ENCODE measurements around the gene DUSP6. TPM values are rescaled to one million over a fixed set of nuclear protein-coding genes. Genes with fewer than 3 reads are reported as not detected.

Gene DUSP6
- total and polyA plus RNA-seq, 2 of the 13 experiments (the other 11 are each of a cell fraction or from before 2014, with no cell fraction given): 40.9 to 161 TPM

- TF ChIP-seq MTERF4 (CRISPR knock-in tag; IDR thresholded peaks at IDR 0.05): no peak
- TF ChIP-seq BCL3 (CRISPR knock-in tag; IDR thresholded peaks at IDR 0.05): no peak
- TF ChIP-seq CAMTA2 (CRISPR knock-in tag; IDR thresholded peaks at IDR 0.05; ENCODE audit: borderline replicate concordance): no peak
- TF ChIP-seq REXO4 (CRISPR knock-in tag; IDR thresholded peaks at IDR 0.05; ENCODE audit: borderline replicate concordance): no peak
- 0 out of 2 replicates have a peak, but pooled peaks have one; percentile 38 for TF ChIP-seq FOXP4 (CRISPR knock-in tag; IDR thresholded peaks at IDR 0.05)
- peak; percentile 40; the same call in 1 of the 2 replicates for TF ChIP-seq SALL1 (CRISPR knock-in tag; IDR thresholded peaks at IDR 0.05)
- TF ChIP-seq SMARCC2 (IDR thresholded peaks at IDR 0.05): no peak
- no peak for TF ChIP-seq POLR2AphosphoS2 (IDR thresholded peaks at IDR 0.05; ENCODE audit: low read depth, low read length)
- no peak for TF ChIP-seq ZNF737 (CRISPR knock-in tag; IDR thresholded peaks at IDR 0.05; ENCODE audit: borderline replicate concordance)
- 0 out of 2 replicates have a peak, but pooled peaks have one; percentile 22 for TF ChIP-seq ZNF614 (CRISPR knock-in tag; IDR thresholded peaks at IDR 0.05; ENCODE audit: borderline replicate concordance)
- TF ChIP-seq TSC22D2 (CRISPR knock-in tag; IDR thresholded peaks at IDR 0.05; ENCODE audit: borderline replicate concordance): no peak
- no peak for TF ChIP-seq MTF1 (CRISPR knock-in tag; IDR thresholded peaks at IDR 0.05)
- TF ChIP-seq ATAD3A (CRISPR knock-in tag; IDR thresholded peaks at IDR 0.05): no peak
- TF ChIP-seq RXRA (CRISPR knock-in tag; IDR thresholded peaks at IDR 0.05): no peak; the same call in 1 of the 2 replicates
- no peak for TF ChIP-seq ZNF207 (IDR thresholded peaks at IDR 0.05; ENCODE audit: borderline replicate concordance)
- no peak for TF ChIP-seq MEF2D (CRISPR knock-in tag; IDR thresholded peaks at IDR 0.05)
- no peak for TF ChIP-seq ZFY (CRISPR knock-in tag; IDR thresholded peaks at IDR 0.05)
- no peak for TF ChIP-seq ZBTB33 (CRISPR knock-in tag; IDR thresholded peaks at IDR 0.05)
- TF ChIP-seq ZNF280D (CRISPR knock-in tag; IDR thresholded peaks at IDR 0.05): 0 out of 2 replicates have a peak, but pooled peaks have one; percentile 4
- TF ChIP-seq ZNF709 (CRISPR knock-in tag; IDR thresholded peaks at IDR 0.05): no peak
- TF ChIP-seq ZFP37 (CRISPR knock-in tag; IDR thresholded peaks at IDR 0.05; ENCODE audit: borderline replicate concordance): no peak
Observed at GRCh38 chr12:89344862-89345202, 7.5 kb downstream of the DUSP6 start (continued).
